GM12878 (cell line): ENCODE results near the gene SLC12A7. TPM values are rescaled to one million over a fixed set of nuclear protein-coding genes. Genes with fewer than 3 reads are reported as not detected.

Source experiments
- CEBPB ChIP-seq, 2 experiments: fragments of 150-350 bp in 1 of 2; IDR thresholded peaks; 2 replicates each; pipeline ENCODE4 v1.6.1; 2012 to 2014; ENCODE audit warnings: low read depth in 2 of 2, low read length in 2 of 2, borderline replicate concordance in 1 of 2, inconsistent platforms in 1 of 2
- EP300 ChIP-seq, 2 experiments: fragments of 150-350 bp in 1 of 2; IDR thresholded peaks; 2 replicates each; pipeline ENCODE4 v1.6.1; 2011 to 2012; ENCODE audit warnings: low read depth in 2 of 2, low read length in 2 of 2, borderline replicate concordance in 1 of 2, improper control_type of control experiment in 1 of 2, inconsistent platforms in 1 of 2; ENCODE audit not compliant: control insufficient read depth in 1 of 2
- FOXM1 ChIP-seq: IDR thresholded peaks from 2 replicates; pipeline ENCODE4 v1.6.1; 2012; ENCODE audit warnings: low read depth, mild to moderate bottlenecking, inconsistent platforms, low read length, moderate library complexity
- GABPA ChIP-seq: IDR thresholded peaks from 2 replicates; pipeline ENCODE4 v1.6.1; 2014; ENCODE audit warnings: antibody characterized with exemption, low read depth, mild to moderate bottlenecking, inconsistent platforms
- HDAC6 ChIP-seq: fragments of 200-600 bp; sonication (generic); IDR thresholded peaks from one replicate; pipeline ENCODE4 v1.8.0; 2017; ENCODE audit warnings: antibody characterized with exemption; ENCODE audit not compliant: unreplicated experiment
- IKZF1 ChIP-seq: fragments of 450-650 bp; conservative IDR thresholded peaks from 2 replicates; pipeline ENCODE4 v1.6.1; 2017; ENCODE audit warnings: antibody characterized with exemption, mild to moderate bottlenecking
- IRF3 ChIP-seq: fragments of 450-650 bp; IDR thresholded peaks from 2 replicates; pipeline ENCODE4 v1.6.1; 2014; ENCODE audit warnings: mild to moderate bottlenecking
- JUNB ChIP-seq: IDR thresholded peaks from 2 replicates; pipeline ENCODE4 v1.6.1; 2016; ENCODE audit warnings: antibody characterized with exemption, mild to moderate bottlenecking
- KAT2A ChIP-seq: conservative IDR thresholded peaks from 2 replicates; pipeline ENCODE4 v1.6.1; 2011; ENCODE audit warnings: low read depth, low read length; ENCODE audit not compliant: control insufficient read depth
- MTA2 ChIP-seq: fragments of 450-650 bp; IDR thresholded peaks from 2 replicates; pipeline ENCODE4 v1.6.1; 2016; ENCODE audit warnings: low read depth, mild to moderate bottlenecking, moderate library complexity
- PAX8 ChIP-seq: fragments of 450-650 bp; IDR thresholded peaks from 2 replicates; pipeline ENCODE4 v1.6.1; 2017; ENCODE audit warnings: mild to moderate bottlenecking, moderate library complexity
- POLR2AphosphoS2 ChIP-seq: IDR thresholded peaks from 2 replicates; pipeline ENCODE4 v1.6.1; 2011; ENCODE audit warnings: low read depth, mild to moderate bottlenecking, low read length, improper control_type of control experiment, moderate library complexity
- RAD21 ChIP-seq: IDR thresholded peaks from 2 replicates; pipeline ENCODE4 v1.6.1; 2011; ENCODE audit warnings: mild to moderate bottlenecking, low read depth, low read length, moderate library complexity; ENCODE audit not compliant: insufficient read depth
- RBBP5 ChIP-seq: fragments of 200-600 bp; sonication (generic); conservative IDR thresholded peaks from 2 replicates; pipeline ENCODE4 v1.6.1; 2016
- RELB ChIP-seq: fragments of 450-650 bp; IDR thresholded peaks from 2 replicates; pipeline ENCODE4 v1.6.1; 2017; ENCODE audit warnings: low read depth, mild to moderate bottlenecking, moderate library complexity
- SMAD5 ChIP-seq: IDR thresholded peaks from 2 replicates; pipeline ENCODE4 v1.6.1; 2016; ENCODE audit warnings: antibody characterized with exemption, low read depth
- SMARCA5 ChIP-seq: fragments of 450-650 bp; IDR thresholded peaks from 2 replicates; pipeline ENCODE4 v1.6.1; 2017; ENCODE audit warnings: mild to moderate bottlenecking
- SRF ChIP-seq, 2 experiments: IDR thresholded peaks; 2 replicates each; pipeline ENCODE4 v1.6.1; 2011; ENCODE audit warnings: low read depth in 2 of 2, low read length in 2 of 2, mild to moderate bottlenecking in 1 of 2, moderate library complexity in 1 of 2
- TCF3 ChIP-seq: IDR thresholded peaks from 2 replicates; pipeline ENCODE4 v1.6.1; 2012; ENCODE audit warnings: low read depth, mild to moderate bottlenecking, low read length, borderline replicate concordance; ENCODE audit not compliant: insufficient read depth
- WRNIP1 ChIP-seq: IDR thresholded peaks from 2 replicates; pipeline ENCODE4 v1.6.1; 2011; ENCODE audit warnings: low read depth, low read length, improper control_type of control experiment, borderline replicate concordance
- ZNF687 ChIP-seq: fragments of 450-650 bp; IDR thresholded peaks from 2 replicates; pipeline ENCODE4 v1.6.1; 2017; ENCODE audit warnings: mild to moderate bottlenecking, moderate library complexity
- polyA plus RNA-seq, 11 experiments: library from polyadenylated mRNA; depleted of rRNA in 4 of 11; unstranded in 6 of 11; stranded (reverse) in 5 of 11; fragments of >200 nt; fragmentation: Nextera tagmentation in 4 of 11; fragmentation: Illumina TruSeq in 1 of 11; extraction: Ambion mirVana in 4 of 11; extraction: Trizol in 1 of 11; gene quantifications; 1 replicate in 1 of 11; 2 replicates in 10 of 11; pipeline versions ENCODE4 v1.2.1 to v1.2.3, GENCODE V29; 2011 to 2016; ENCODE audit warnings: inconsistent platforms in 2 of 11, missing spikeins in 2 of 11, low read depth in 1 of 11
- total RNA-seq, 4 experiments: library from RNA; depleted of rRNA in 3 of 4; stranded (reverse); fragments of >200 nt in 3 of 4; fragmentation: Illumina TruSeq in 1 of 4; extraction: Trizol in 1 of 4; gene quantifications; 2 replicates each; pipeline versions ENCODE4 v1.2.1 to v1.2.3, GENCODE V29; 2013 to 2021
- TF ChIP-seq, protein P1 (sequence below), 3 experiments: IDR thresholded peaks in 2 of 3; conservative IDR thresholded peaks in 1 of 3; 2 replicates each; pipeline ENCODE4 v1.5.1; 2011; ENCODE audit warnings: low read depth in 3 of 3, low read length in 3 of 3, mild to moderate bottlenecking in 3 of 3, control low read depth in 2 of 3, moderate library complexity in 2 of 3, inconsistent platforms in 1 of 3, mixed read lengths in 1 of 3; ENCODE audit not compliant: control insufficient read depth in 2 of 3, insufficient read depth in 1 of 3; ENCODE audit errors: extremely low read depth in 1 of 3

The SLC12A7 gene
- total and polyA plus RNA-seq, 10 of the 15 experiments (the other 5 are each of a cell fraction or from before 2014, with no cell fraction given), result 0.10 to 10.0 (median 2.9) TPM

DNA sequence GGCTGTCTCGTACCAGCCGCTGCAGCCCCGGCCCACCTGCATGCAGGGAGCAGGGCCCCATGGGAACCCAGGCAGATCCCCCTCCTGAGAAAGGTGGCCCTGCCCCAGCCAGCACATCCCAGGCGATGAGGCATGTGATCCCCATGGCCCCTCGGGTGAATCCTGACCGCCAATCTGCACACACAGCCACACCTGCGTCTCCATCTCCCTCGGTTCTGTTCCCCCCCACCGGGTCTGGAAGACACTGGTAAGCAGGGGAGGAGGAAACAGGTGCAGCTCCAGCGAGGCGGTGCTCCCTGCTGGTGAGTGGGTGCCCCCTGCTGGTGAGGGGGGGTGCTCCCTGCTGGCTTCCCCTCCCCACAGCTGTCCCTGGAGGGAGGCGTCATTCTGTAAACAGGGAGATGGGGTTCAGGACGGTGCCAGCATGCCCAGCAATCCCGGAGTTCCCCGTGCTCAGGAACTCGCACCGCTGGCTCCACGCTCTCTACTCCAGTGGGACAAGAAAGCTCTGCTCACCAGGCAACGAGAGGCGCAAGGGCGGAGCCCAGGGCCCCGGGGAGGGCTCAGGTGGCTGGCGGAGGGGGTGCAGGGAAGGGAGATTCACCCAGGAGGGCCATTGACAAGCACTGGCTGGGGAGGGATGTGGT lies 28.4 kb upstream of the SLC12A7 start (continued):
- TF ChIP-seq, protein P1, sequence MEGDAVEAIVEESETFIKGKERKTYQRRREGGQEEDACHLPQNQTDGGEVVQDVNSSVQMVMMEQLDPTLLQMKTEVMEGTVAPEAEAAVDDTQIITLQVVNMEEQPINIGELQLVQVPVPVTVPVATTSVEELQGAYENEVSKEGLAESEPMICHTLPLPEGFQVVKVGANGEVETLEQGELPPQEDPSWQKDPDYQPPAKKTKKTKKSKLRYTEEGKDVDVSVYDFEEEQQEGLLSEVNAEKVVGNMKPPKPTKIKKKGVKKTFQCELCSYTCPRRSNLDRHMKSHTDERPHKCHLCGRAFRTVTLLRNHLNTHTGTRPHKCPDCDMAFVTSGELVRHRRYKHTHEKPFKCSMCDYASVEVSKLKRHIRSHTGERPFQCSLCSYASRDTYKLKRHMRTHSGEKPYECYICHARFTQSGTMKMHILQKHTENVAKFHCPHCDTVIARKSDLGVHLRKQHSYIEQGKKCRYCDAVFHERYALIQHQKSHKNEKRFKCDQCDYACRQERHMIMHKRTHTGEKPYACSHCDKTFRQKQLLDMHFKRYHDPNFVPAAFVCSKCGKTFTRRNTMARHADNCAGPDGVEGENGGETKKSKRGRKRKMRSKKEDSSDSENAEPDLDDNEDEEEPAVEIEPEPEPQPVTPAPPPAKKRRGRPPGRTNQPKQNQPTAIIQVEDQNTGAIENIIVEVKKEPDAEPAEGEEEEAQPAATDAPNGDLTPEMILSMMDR (IDR thresholded peaks at IDR 0.05 in 2 of 3, conservative IDR thresholded peaks at IDR 0.05 in 1 of 3; ENCODE audit: control insufficient read depth in 2 of 3, extremely low read depth in 1 of 3, insufficient read depth in 1 of 3, low read depth in 3 of 3, low read length in 3 of 3), result peak; percentile 79 to 92 (median 90)
- no peak for TF ChIP-seq ZNF687
- TF ChIP-seq POLR2AphosphoS2, result no peak
- no peak for TF ChIP-seq JUNB
- TF ChIP-seq SMARCA5, result peak; percentile 54; the same call in 1 of the 2 replicates
- no peak for TF ChIP-seq CEBPB (IDR thresholded peaks at IDR 0.05; ENCODE audit: borderline replicate concordance in 1 of 2, low read depth in 2 of 2, low read length in 2 of 2)
- TF ChIP-seq EP300 (IDR thresholded peaks at IDR 0.05; ENCODE audit: borderline replicate concordance in 1 of 2, control insufficient read depth in 1 of 2, low read depth in 2 of 2, low read length in 2 of 2), result no peak
- peak; percentile 78 for TF ChIP-seq RAD21
- no peak for TF ChIP-seq SMAD5
- no peak for TF ChIP-seq HDAC6
- TF ChIP-seq FOXM1, result no peak
- TF ChIP-seq RELB, result no peak
- no peak for TF ChIP-seq GABPA
- TF ChIP-seq WRNIP1, result no peak
- peak; percentile 86 for TF ChIP-seq TCF3
- 0 out of 2 replicates have a peak, but pooled peaks have one; percentile 13 for TF ChIP-seq IKZF1
- TF ChIP-seq MTA2, result no peak
- no peak for TF ChIP-seq KAT2A
- no peak for TF ChIP-seq SRF (IDR thresholded peaks at IDR 0.05; ENCODE audit: low read depth in 2 of 2, low read length in 2 of 2)
- no peak for TF ChIP-seq PAX8
- no peak for TF ChIP-seq IRF3
- no peak for TF ChIP-seq RBBP5
